DND-41 (cell line): ENCODE results near the gene PRTFDC1.

Experiments
- ATAC-seq: fragments of 200-7000 bp; cut with Tn5 transposase; 3 replicates; pipeline ENCODE4 v1.9.1; 2021; ENCODE audit warnings: low read depth; ENCODE audit not compliant: insufficient read depth
- DNase-seq: peaks from one replicate; pipeline ENCODE4 v3.0.0-alpha.2; 2020
- H2AFZ ChIP-seq: 2 replicates; pipeline ENCODE4 v1.6.0; 2012; ENCODE audit warnings: low read depth, low read length
- H3K27ac ChIP-seq: 2 replicates; pipeline ENCODE4 v1.5.1; 2012; ENCODE audit warnings: low read length, inconsistent platforms
- H3K27me3 ChIP-seq: fragments of 200-600 bp; sonication (generic); 2 replicates; pipeline ENCODE4 v1.6.0; 2012; ENCODE audit warnings: low read length, mild to moderate bottlenecking, inconsistent platforms; ENCODE audit not compliant: insufficient read depth, poor library complexity
- H3K36me3 ChIP-seq: 2 replicates; pipeline ENCODE4 v1.5.1; 2012; ENCODE audit warnings: low read length, inconsistent platforms; ENCODE audit not compliant: insufficient read depth
- H3K4me1 ChIP-seq: 2 replicates; pipeline ENCODE4 v1.5.1; 2012; ENCODE audit warnings: mild to moderate bottlenecking, low read length; ENCODE audit not compliant: insufficient read depth
- H3K4me2 ChIP-seq: 2 replicates; pipeline ENCODE4 v1.6.0; 2012; ENCODE audit warnings: mild to moderate bottlenecking, moderate library complexity, low read length, inconsistent platforms; ENCODE audit not compliant: insufficient read depth
- H3K4me3 ChIP-seq, 2 experiments: fragments of 200-600 bp in 1 of 2; shearing (Covaris generic) in 1 of 2; 2 replicates each; pipeline ENCODE4 v1.5.1; 2012 to 2016; ENCODE audit warnings: inconsistent platforms in 2 of 2, low read length in 2 of 2, mild to moderate bottlenecking in 2 of 2, low read depth in 1 of 2, moderate library complexity in 1 of 2
- H3K79me2 ChIP-seq: 2 replicates; pipeline ENCODE4 v1.6.0; 2012; ENCODE audit warnings: low read length, inconsistent platforms; ENCODE audit not compliant: insufficient read depth
- H3K9ac ChIP-seq: 2 replicates; pipeline ENCODE4 v1.6.0; 2012; ENCODE audit warnings: low read depth, mild to moderate bottlenecking, inconsistent platforms, low read length, moderate library complexity
- H3K9me3 ChIP-seq: 2 replicates; pipeline ENCODE4 v1.5.1; 2012; ENCODE audit warnings: low read length, moderate library complexity, mild to moderate bottlenecking, inconsistent platforms; ENCODE audit not compliant: insufficient read depth, severe bottlenecking
- H4K20me1 ChIP-seq: 2 replicates; pipeline ENCODE4 v1.6.0; 2012; ENCODE audit warnings: low read length; ENCODE audit not compliant: insufficient read depth
- CTCF ChIP-seq: IDR thresholded peaks from 2 replicates; pipeline ENCODE4 v1.5.1; 2012; ENCODE audit warnings: borderline replicate concordance, low read length, moderate library complexity, mild to moderate bottlenecking; ENCODE audit not compliant: poor library complexity, severe bottlenecking; ENCODE audit errors: extremely low read depth
- EZH2 ChIP-seq: IDR thresholded peaks from 3 replicates; pipeline ENCODE4 v1.6.1; 2012; ENCODE audit warnings: borderline replicate concordance, low read depth, mild to moderate bottlenecking, moderate library complexity, low read length, inconsistent platforms; ENCODE audit not compliant: severe bottlenecking

Gene PRTFDC1

GRCh38 chr10:24858288-24859270 lies 93.8 kb downstream of the PRTFDC1 start:
- TF ChIP-seq EZH2 (no peak), CTCF (no peak)
- H3K36me3 ChIP-seq = no peaks in the 10 kb centered on the region
- H4K20me1 ChIP-seq = no peaks in the 10 kb centered on the region
- no peak overlapping the region for H3K4me2 ChIP-seq
- H2AFZ ChIP-seq = no peak overlapping the region
- no peak overlapping the region for H3K4me3 ChIP-seq
- no peaks in the 10 kb centered on the region for H3K27me3 ChIP-seq
- peaks cover 5% of the 10 kb centered on the region for H3K9me3 ChIP-seq
- H3K27ac ChIP-seq = no peak overlapping the region
- no peaks in the 10 kb centered on the region for H3K79me2 ChIP-seq
- ATAC-seq (no peak), DNase-seq (no peak)
- no peaks in the 10 kb centered on the region for H3K4me1 ChIP-seq
- no peak overlapping the region for H3K9ac ChIP-seq

GRCh38 chr10:24857031-24857725 lies 95.2 kb downstream of the PRTFDC1 start:
- H3K4me3 ChIP-seq = no peak overlapping the region
- TF ChIP-seq EZH2 (no peak), CTCF (no peak)
- H4K20me1 ChIP-seq = no peaks in the 10 kb centered on the region
- H3K79me2 ChIP-seq = no peaks in the 10 kb centered on the region
- no peaks in the 10 kb centered on the region for H3K9me3 ChIP-seq
- DNase-seq (no peak), ATAC-seq (no peak)
- no peak overlapping the region for H3K9ac ChIP-seq
- H3K27ac ChIP-seq = no peak overlapping the region
- H3K36me3 ChIP-seq = no peaks in the 10 kb centered on the region
- no peak overlapping the region for H3K4me2 ChIP-seq
- H3K27me3 ChIP-seq = no peaks in the 10 kb centered on the region
- no peaks in the 10 kb centered on the region for H3K4me1 ChIP-seq
- H2AFZ ChIP-seq = no peak overlapping the region

GRCh38 chr10:24854256-24854655 lies 98.2 kb downstream of the PRTFDC1 start:
- H3K4me1 ChIP-seq = no peaks in the 10 kb centered on the region
- no peak overlapping the region for H3K4me3 ChIP-seq
- DNase-seq = no peak
- no peak for ATAC-seq
- no peaks in the 10 kb centered on the region for H3K36me3 ChIP-seq
- no peak overlapping the region for H3K4me2 ChIP-seq
- no peaks in the 10 kb centered on the region for H4K20me1 ChIP-seq
- no peaks in the 10 kb centered on the region for H3K9me3 ChIP-seq
- no peak for TF ChIP-seq EZH2
- H2AFZ ChIP-seq = no peak overlapping the region
- no peak overlapping the region for H3K27ac ChIP-seq
- no peaks in the 10 kb centered on the region for H3K79me2 ChIP-seq
- no peak overlapping the region for H3K9ac ChIP-seq
- no peaks in the 10 kb centered on the region for H3K27me3 ChIP-seq

- no peak for TF ChIP-seq EZH2
- TF ChIP-seq CTCF = no peak
- no peaks in the 10 kb centered on the region for H3K36me3 ChIP-seq
- no peak overlapping the region for H3K27ac ChIP-seq
- no peak for ATAC-seq
- H3K27me3 ChIP-seq = no peaks in the 10 kb centered on the region
- H3K4me1 ChIP-seq = no peaks in the 10 kb centered on the region
- H4K20me1 ChIP-seq = no peaks in the 10 kb centered on the region
- no peak overlapping the region for H3K9ac ChIP-seq
- no peak for DNase-seq
- no peak overlapping the region for H3K4me2 ChIP-seq
- H2AFZ ChIP-seq = no peak overlapping the region
- no peak overlapping the region for H3K4me3 ChIP-seq
- H3K79me2 ChIP-seq = no peaks in the 10 kb centered on the region
- no peaks in the 10 kb centered on the region for H3K9me3 ChIP-seq
Measured at GRCh38 chr10:24853661-24854060, 98.7 kb downstream of the PRTFDC1 start.
